ENCODE results near the gene EHMT1. TPM values are rescaled to one million over a fixed set of nuclear protein-coding genes. Genes with fewer than 3 reads are reported as not detected.

The EHMT1 gene
- total RNA-seq = 56.5 and 66.8 TPM in 2 replicates

GRCh38 chr9:137618105-137619067, at the start of gene EHMT1:
Gene EHMT1 (plus strand): TSS chr9:137619005. CDS start chr9:137619029, 24 bp downstream.

GRCh38 chr9:137578518-137579258, 40.1 kb upstream of the EHMT1 start, which contains the start of gene DPH7:
Gene DPH7 (minus strand): TSS chr9:137578925. CDS start chr9:137578777, 148 bp downstream.

GRCh38 chr9:137590469-137591383, 28.1 kb upstream of the EHMT1 start, which contains the start of gene ZMYND19:
Gene ZMYND19 (minus strand): TSS chr9:137590512. CDS start chr9:137590263, 249 bp downstream.

GRCh38 chr9:137605121-137606004, 13.4 kb upstream of the EHMT1 start, which contains the start of gene ARRDC1:
Gene ARRDC1 (plus strand): TSS chr9:137605686. CDS start chr9:137605718, 32 bp downstream.

GRCh38 chr9:137877506-137878122, 258.8 kb downstream of the EHMT1 start, which contains the start of gene CACNA1B:
Gene CACNA1B (plus strand): TSS chr9:137877782. CDS start chr9:137877934, 152 bp downstream.

Other genes with a start within 250 kb of the EHMT1 start
- gene EXD3, start 195.8 kb upstream of the EHMT1 start, total RNA-seq = 11.7 and 19.9 TPM in 2 replicates
- gene NOXA1, start 195.6 kb upstream of the EHMT1 start, total RNA-seq = 0.18 and 0.56 TPM in 2 replicates
- gene ENTPD8, start 177.6 kb upstream of the EHMT1 start, total RNA-seq = under 0.01 TPM in 1 of 2 replicates, not detected in the other
- 16.4 and 23.6 TPM in 2 replicates for gene NSMF, start 159.7 kb upstream of the EHMT1 start, total RNA-seq
- gene PNPLA7, start 68.6 kb upstream of the EHMT1 start, total RNA-seq = 0.36 and 0.47 TPM in 2 replicates
- gene MRPL41, start 67.1 kb upstream of the EHMT1 start, total RNA-seq = 55.2 and 66.5 TPM in 2 replicates
- 22.5 and 23.2 TPM in 2 replicates for gene DPH7, start 40.1 kb upstream of the EHMT1 start, total RNA-seq
- 17.7 and 18.6 TPM in 2 replicates for gene ZMYND19, start 28.5 kb upstream of the EHMT1 start, total RNA-seq
- gene ARRDC1, start 13.3 kb upstream of the EHMT1 start, total RNA-seq = 17.6 and 24.2 TPM in 2 replicates